HUES6 (cell line): ENCODE measurements around the gene EPB41.
"Not testable (repeated sequence)": the region's sequence is repeated elsewhere in the genome, so short reads cannot be mapped to it uniquely, and the experiment has no call there.

Experiments
- H3K27ac ChIP-seq: 2 replicates; pipeline ENCODE4 v1.7.0; 2013; ENCODE audit warnings: low read depth, mild to moderate bottlenecking, low read length, inconsistent platforms
- H3K27me3 ChIP-seq: 2 replicates; pipeline ENCODE4 v1.6.1; 2013; ENCODE audit warnings: low read length; ENCODE audit not compliant: control insufficient read depth, insufficient read depth
- H3K36me3 ChIP-seq: 2 replicates; pipeline ENCODE4 v1.6.1; 2013; ENCODE audit warnings: low read length; ENCODE audit not compliant: control insufficient read depth, insufficient read depth
- H3K4me1 ChIP-seq: 2 replicates; pipeline ENCODE4 v1.6.1; 2013; ENCODE audit warnings: low read length; ENCODE audit not compliant: control insufficient read depth, insufficient read depth
- H3K4me3 ChIP-seq: 2 replicates; pipeline ENCODE4 v1.5.1; 2013; ENCODE audit warnings: low read depth, low read length
- H3K9ac ChIP-seq: one replicate; pipeline ENCODE4 v1.6.1; 2013; ENCODE audit warnings: mild to moderate bottlenecking, low read length
- H3K9me3 ChIP-seq: 2 replicates; pipeline ENCODE4 v1.6.1; 2013; ENCODE audit warnings: low read depth, low read length; ENCODE audit not compliant: control insufficient read depth, insufficient read depth

Gene EPB41

GRCh38 chr1:28928314-28928941 is 14.1 kb downstream of the EPB41 start:
- Histone ChIP-seq H3K27ac (0 out of 2 replicates have a peak overlapping the region, but pooled peaks have one; percentile 26), H3K36me3 (no peaks in the 10 kb centered on the region), H3K27me3 (no peaks in the 10 kb centered on the region), H3K4me1 (peaks cover 18% of the 10 kb centered on the region), H3K4me3 (no peak overlapping the region), H3K9ac (no peak overlapping the region), H3K9me3 (no peaks in the 10 kb centered on the region)

- peaks cover under 1% of the 10 kb centered on the region; the same call in 1 of the 2 replicates for H3K4me1 ChIP-seq
- no peak overlapping the region for H3K4me3 ChIP-seq
- no peaks in the 10 kb centered on the region for H3K27me3 ChIP-seq
- H3K9me3 ChIP-seq = no peaks in the 10 kb centered on the region
- no peak overlapping the region for H3K27ac ChIP-seq
- H3K9ac ChIP-seq = no peak overlapping the region
- H3K36me3 ChIP-seq = no peaks in the 10 kb centered on the region
Measured at GRCh38 chr1:28933277-28933676, 18.9 kb downstream of the EPB41 start.

- no peaks in the 10 kb centered on the region for H3K27me3 ChIP-seq
- no peak overlapping the region for H3K27ac ChIP-seq
- H3K9me3 ChIP-seq = no peaks in the 10 kb centered on the region
- no peaks in the 10 kb centered on the region for H3K36me3 ChIP-seq
- H3K4me1 ChIP-seq = no peaks in the 10 kb centered on the region
- H3K4me3 ChIP-seq = no peak overlapping the region
- no peak overlapping the region for H3K9ac ChIP-seq
Measured at GRCh38 chr1:28933918-28934317, 19.5 kb downstream of the EPB41 start.

- H3K4me1 ChIP-seq = no peaks in the 10 kb centered on the region
- no peak overlapping the region for H3K4me3 ChIP-seq
- no peak overlapping the region for H3K9ac ChIP-seq
- no peaks in the 10 kb centered on the region for H3K27me3 ChIP-seq
- H3K27ac ChIP-seq = no peak overlapping the region
- H3K36me3 ChIP-seq = no peaks in the 10 kb centered on the region
- no peaks in the 10 kb centered on the region for H3K9me3 ChIP-seq
Measured at GRCh38 chr1:28934676-28935075, 20.3 kb downstream of the EPB41 start.

GRCh38 chr1:28935293-28935692 is 20.9 kb downstream of the EPB41 start:
- H3K4me1 ChIP-seq = no peaks in the 10 kb centered on the region
- H3K9me3 ChIP-seq = no peaks in the 10 kb centered on the region
- no peak overlapping the region for H3K4me3 ChIP-seq
- H3K9ac ChIP-seq = no peak overlapping the region
- H3K27ac ChIP-seq = no peak overlapping the region
- no peaks in the 10 kb centered on the region for H3K36me3 ChIP-seq
- no peaks in the 10 kb centered on the region for H3K27me3 ChIP-seq

GRCh38 chr1:28936094-28936493 is 21.7 kb downstream of the EPB41 start:
- Histone ChIP-seq H3K4me1 (no peaks in the 10 kb centered on the region), H3K27ac (no peak overlapping the region), H3K9ac (no peak overlapping the region), H3K36me3 (no peaks in the 10 kb centered on the region), H3K4me3 (no peak overlapping the region), H3K27me3 (no peaks in the 10 kb centered on the region), H3K9me3 (no peaks in the 10 kb centered on the region)

- Histone ChIP-seq H3K4me3 (no peak overlapping the region), H3K36me3 (no peaks in the 10 kb centered on the region), H3K9me3 (no peaks in the 10 kb centered on the region), H3K9ac (no peak overlapping the region), H3K27ac (no peak overlapping the region), H3K4me1 (no peaks in the 10 kb centered on the region), H3K27me3 (no peaks in the 10 kb centered on the region)
Measured at GRCh38 chr1:28936528-28936927, 22.2 kb downstream of the EPB41 start.

GRCh38 chr1:28943581-28943980 is 29.2 kb downstream of the EPB41 start:
- H3K4me1 ChIP-seq, H3K27ac ChIP-seq, H3K9me3 ChIP-seq, H3K4me3 ChIP-seq, H3K36me3 ChIP-seq, H3K27me3 ChIP-seq, H3K9ac ChIP-seq: not testable (repeated sequence)

- no peak overlapping the region for H3K4me3 ChIP-seq
- no peaks in the 10 kb centered on the region for H3K9me3 ChIP-seq
Measured at GRCh38 chr1:28950006-28950405, 35.6 kb downstream of the EPB41 start.

GRCh38 chr1:28950449-28950848 is 36.1 kb downstream of the EPB41 start:
- Histone ChIP-seq H3K27ac (no peak overlapping the region), H3K4me1 (peaks cover 4% of the 10 kb centered on the region; the same call in 1 of the 2 replicates), H3K27me3 (no peaks in the 10 kb centered on the region), H3K9ac (no peak overlapping the region), H3K36me3 (no peaks in the 10 kb centered on the region), H3K9me3 (no peaks in the 10 kb centered on the region), H3K4me3 (no peak overlapping the region)

More at GRCh38 chr1:28950006-28950405, 35.6 kb downstream of the EPB41 start:
- Histone ChIP-seq H3K27me3 (no peaks in the 10 kb centered on the region), H3K9ac (no peak overlapping the region), H3K27ac (no peak overlapping the region), H3K4me1 (peaks cover 4% of the 10 kb centered on the region; the same call in 1 of the 2 replicates), H3K36me3 (no peaks in the 10 kb centered on the region)

- no peaks in the 10 kb centered on the region for H3K27me3 ChIP-seq
- H3K36me3 ChIP-seq = no peaks in the 10 kb centered on the region
- peaks cover 10% of the 10 kb centered on the region for H3K4me1 ChIP-seq
- no peak overlapping the region for H3K27ac ChIP-seq
- H3K9ac ChIP-seq = no peak overlapping the region
- H3K4me3 ChIP-seq = no peak overlapping the region
- H3K9me3 ChIP-seq = no peaks in the 10 kb centered on the region
Measured at GRCh38 chr1:28954126-28954726, 39.9 kb downstream of the EPB41 start.
